ENCODE results near the gene EMID1.

EMID1 gene

DNA sequence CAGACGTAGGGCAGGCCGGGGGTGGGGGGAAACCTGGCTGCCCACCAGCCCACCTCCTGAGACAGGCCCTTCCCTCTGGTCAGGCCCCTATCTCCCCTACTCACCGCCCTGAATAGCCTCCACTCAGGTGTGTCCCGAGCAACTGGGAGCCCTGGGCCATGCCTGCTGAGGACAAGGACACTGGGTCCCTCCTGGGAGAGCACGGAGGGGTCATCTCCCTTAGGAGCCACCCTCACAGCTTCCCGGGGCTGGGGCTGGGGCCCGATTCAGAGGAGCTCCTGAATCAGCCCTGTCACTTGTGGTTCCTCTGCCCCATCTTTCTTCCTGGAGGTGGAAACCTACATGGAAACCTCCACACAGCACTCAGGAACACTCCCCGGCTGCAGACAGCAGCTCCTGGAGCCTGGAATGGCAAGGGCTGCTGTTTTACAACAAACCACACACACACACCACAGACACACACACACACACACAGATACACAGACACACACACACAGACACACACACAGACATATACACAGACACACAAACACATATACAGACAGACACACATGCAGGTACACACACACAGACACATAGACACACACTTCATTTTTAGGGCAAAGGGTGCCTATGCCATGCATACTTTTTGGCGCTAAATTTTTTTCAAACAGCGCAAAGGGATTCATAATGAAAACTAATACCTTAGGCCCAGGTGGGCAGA lies 9.6 kb upstream of the EMID1 start:
- Histone ChIP-seq H3K9ac (ENCODE audit: low read length) (no peak overlapping the region), H3K9me3 (ENCODE audit: control insufficient read depth, low read length) (no peaks in the 10 kb centered on the region), H3K4me3 (ENCODE audit: low read length) (no peak overlapping the region), H3K4me1 (ENCODE audit: control insufficient read depth, insufficient read depth, low read length) (no peaks in the 10 kb centered on the region), H3K36me3 (ENCODE audit: control insufficient read depth, insufficient read depth, low read length, severe bottlenecking) (no peaks in the 10 kb centered on the region), H3K27me3 (replicated peaks; ENCODE audit: control insufficient read depth, insufficient read depth, low read length) (peaks cover 18% of the 10 kb centered on the region)
- DNase-seq (ENCODE audit: low read depth): no peak

DNA sequence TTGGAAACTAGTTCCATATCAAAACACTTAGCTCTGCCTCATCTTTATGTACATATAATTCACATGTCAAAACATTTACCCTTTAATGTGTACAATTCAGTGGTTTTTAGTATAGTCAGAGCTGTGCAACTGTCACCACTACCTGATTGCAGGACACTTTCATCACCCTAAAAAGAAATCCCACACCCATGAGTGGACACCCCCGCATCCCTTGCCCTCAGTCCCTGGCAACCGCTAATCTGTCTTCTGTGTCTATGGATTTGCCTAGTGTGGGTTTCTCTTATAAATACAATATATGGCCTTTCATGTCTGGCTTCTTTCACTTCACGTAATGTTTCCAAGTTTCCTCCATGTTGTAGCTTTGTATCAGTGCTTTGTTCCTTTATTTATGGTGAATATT lies 8.6 kb upstream of the EMID1 start:
- H3K9me3 ChIP-seq (ENCODE audit: control insufficient read depth, low read length): no peaks in the 10 kb centered on the region
- no peak overlapping the region for H3K9ac ChIP-seq (ENCODE audit: low read length)
- H3K4me3 ChIP-seq (ENCODE audit: low read length): no peak overlapping the region
- peaks cover 17% of the 10 kb centered on the region for H3K27me3 ChIP-seq (replicated peaks; ENCODE audit: control insufficient read depth, insufficient read depth, low read length)
- DNase-seq (ENCODE audit: low read depth): no peak
- no peaks in the 10 kb centered on the region for H3K36me3 ChIP-seq (ENCODE audit: control insufficient read depth, insufficient read depth, low read length, severe bottlenecking)
- H3K4me1 ChIP-seq (ENCODE audit: control insufficient read depth, insufficient read depth, low read length): no peaks in the 10 kb centered on the region

DNA sequence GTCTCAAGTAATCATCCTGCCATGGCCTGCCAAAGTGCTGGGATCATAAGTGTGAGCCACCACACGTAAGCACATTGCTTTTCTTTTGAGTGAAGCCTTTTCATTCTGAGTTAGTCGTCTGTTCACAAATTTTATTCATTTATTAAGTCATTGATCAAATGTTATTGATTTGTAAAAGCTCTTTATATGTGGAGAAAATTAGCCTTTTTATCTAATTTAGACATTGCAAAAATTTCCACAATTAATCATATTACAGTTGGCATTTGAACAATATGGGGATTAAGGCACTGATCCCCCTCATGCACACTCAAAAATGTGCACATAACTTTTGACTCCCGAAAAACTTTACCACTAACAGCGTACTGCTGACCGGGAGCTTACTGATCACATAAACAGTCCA lies 7.5 kb upstream of the EMID1 start:
- no peaks in the 10 kb centered on the region for H3K9me3 ChIP-seq (ENCODE audit: control insufficient read depth, low read length)
- H3K9ac ChIP-seq (ENCODE audit: low read length): no peak overlapping the region
- H3K4me3 ChIP-seq (ENCODE audit: low read length): no peak overlapping the region
- DNase-seq (ENCODE audit: low read depth): no peak
- no peaks in the 10 kb centered on the region for H3K4me1 ChIP-seq (ENCODE audit: control insufficient read depth, insufficient read depth, low read length)
- H3K36me3 ChIP-seq (ENCODE audit: control insufficient read depth, insufficient read depth, low read length, severe bottlenecking): no peaks in the 10 kb centered on the region
- H3K27me3 ChIP-seq (replicated peaks; ENCODE audit: control insufficient read depth, insufficient read depth, low read length): peaks cover 21% of the 10 kb centered on the region

DNA sequence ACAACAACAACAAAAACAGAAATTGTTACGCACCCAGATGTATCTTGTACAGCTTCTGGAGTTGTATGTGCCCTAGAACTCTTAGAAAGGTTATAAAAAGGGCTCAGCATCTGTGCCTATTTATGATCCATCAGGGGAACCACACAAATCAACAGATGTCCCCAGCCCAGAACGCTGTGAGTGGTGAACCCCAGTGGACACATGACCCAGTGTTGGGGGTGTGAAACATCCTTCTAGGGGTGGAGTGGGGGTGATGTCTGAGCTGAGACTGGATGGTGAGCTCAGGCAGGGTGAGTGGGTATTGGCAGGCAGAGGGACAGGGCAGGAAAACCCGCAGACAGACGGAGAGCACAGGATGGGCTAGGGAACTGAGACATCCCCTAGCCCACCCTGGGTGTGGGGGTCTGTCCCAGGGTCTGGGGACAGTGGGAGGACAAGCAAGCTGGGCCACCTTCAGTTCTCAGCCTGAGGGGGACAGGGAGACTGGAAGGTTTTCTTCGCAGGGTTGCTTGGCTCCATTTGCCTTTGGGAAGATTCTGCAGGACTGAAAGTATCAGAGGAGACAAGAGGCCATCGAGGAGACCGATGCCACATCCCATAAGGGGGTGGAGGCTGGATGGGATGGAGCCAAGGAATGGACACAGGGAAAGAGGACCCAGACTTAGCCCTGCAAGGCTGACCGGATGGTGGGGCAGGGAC lies 5.8 kb upstream of the EMID1 start:
- H3K9me3 ChIP-seq (ENCODE audit: control insufficient read depth, low read length): no peaks in the 10 kb centered on the region
- no peaks in the 10 kb centered on the region for H3K36me3 ChIP-seq (ENCODE audit: control insufficient read depth, insufficient read depth, low read length, severe bottlenecking)
- no peak overlapping the region for H3K9ac ChIP-seq (ENCODE audit: low read length)
- no peak overlapping the region for H3K4me3 ChIP-seq (ENCODE audit: low read length)
- H3K27me3 ChIP-seq (replicated peaks; ENCODE audit: control insufficient read depth, insufficient read depth, low read length): peaks cover 29% of the 10 kb centered on the region
- no peak for DNase-seq (ENCODE audit: low read depth)
- no peaks in the 10 kb centered on the region for H3K4me1 ChIP-seq (ENCODE audit: control insufficient read depth, insufficient read depth, low read length)

DNA sequence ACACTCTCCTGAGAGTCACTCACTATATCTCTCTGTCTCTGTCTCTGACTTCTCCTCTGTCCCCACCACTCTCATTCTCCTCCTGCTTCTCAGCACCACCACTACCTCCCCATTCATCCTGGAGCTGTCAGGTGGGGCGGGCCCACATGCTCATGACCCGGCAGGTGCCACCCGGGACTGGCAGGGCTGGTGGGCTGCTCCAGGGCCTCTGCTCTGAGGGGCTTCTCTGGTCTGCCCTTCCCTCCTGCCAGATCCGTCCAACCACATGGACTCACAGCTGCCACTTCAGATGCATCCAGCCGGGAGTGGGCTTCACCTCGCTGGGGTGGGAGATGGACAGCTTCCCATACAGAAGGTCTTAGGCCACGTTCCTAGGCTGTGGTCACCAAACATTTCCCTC lies 4.8 kb upstream of the EMID1 start:
- Histone ChIP-seq H3K27me3 (replicated peaks; ENCODE audit: control insufficient read depth, insufficient read depth, low read length) (peaks cover 27% of the 10 kb centered on the region), H3K4me3 (ENCODE audit: low read length) (no peak overlapping the region), H3K9me3 (ENCODE audit: control insufficient read depth, low read length) (no peaks in the 10 kb centered on the region), H3K36me3 (ENCODE audit: control insufficient read depth, insufficient read depth, low read length, severe bottlenecking) (no peaks in the 10 kb centered on the region), H3K4me1 (ENCODE audit: control insufficient read depth, insufficient read depth, low read length) (no peaks in the 10 kb centered on the region), H3K9ac (ENCODE audit: low read length) (no peak overlapping the region)
- no peak for DNase-seq (ENCODE audit: low read depth)

DNA sequence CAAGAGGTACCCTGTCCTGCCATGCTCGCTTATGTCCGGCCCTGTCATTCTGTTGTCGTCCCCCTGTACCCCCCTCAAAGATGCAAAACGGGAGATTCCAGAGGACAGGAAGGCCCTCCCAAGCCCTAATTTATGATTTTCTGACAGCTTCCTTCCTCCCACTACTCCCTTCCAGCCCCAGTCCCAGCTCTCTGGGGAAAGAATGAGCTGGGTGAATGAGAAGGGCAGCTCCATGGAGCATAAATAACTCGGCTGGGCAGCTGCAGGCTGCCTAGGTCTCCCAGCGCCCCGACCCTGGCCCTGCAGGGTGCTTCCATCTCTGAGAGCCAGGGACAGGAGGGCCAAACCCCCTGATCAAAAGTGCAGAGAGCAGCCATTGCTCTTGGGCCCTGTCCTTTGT lies 3.9 kb upstream of the EMID1 start:
- Histone ChIP-seq H3K4me1 (ENCODE audit: control insufficient read depth, insufficient read depth, low read length) (no peaks in the 10 kb centered on the region), H3K4me3 (ENCODE audit: low read length) (no peak overlapping the region), H3K9me3 (ENCODE audit: control insufficient read depth, low read length) (no peaks in the 10 kb centered on the region), H3K27me3 (replicated peaks; ENCODE audit: control insufficient read depth, insufficient read depth, low read length) (peaks cover 36% of the 10 kb centered on the region), H3K36me3 (ENCODE audit: control insufficient read depth, insufficient read depth, low read length, severe bottlenecking) (no peaks in the 10 kb centered on the region), H3K9ac (ENCODE audit: low read length) (no peak overlapping the region)
- DNase-seq (ENCODE audit: low read depth): no peak

DNA sequence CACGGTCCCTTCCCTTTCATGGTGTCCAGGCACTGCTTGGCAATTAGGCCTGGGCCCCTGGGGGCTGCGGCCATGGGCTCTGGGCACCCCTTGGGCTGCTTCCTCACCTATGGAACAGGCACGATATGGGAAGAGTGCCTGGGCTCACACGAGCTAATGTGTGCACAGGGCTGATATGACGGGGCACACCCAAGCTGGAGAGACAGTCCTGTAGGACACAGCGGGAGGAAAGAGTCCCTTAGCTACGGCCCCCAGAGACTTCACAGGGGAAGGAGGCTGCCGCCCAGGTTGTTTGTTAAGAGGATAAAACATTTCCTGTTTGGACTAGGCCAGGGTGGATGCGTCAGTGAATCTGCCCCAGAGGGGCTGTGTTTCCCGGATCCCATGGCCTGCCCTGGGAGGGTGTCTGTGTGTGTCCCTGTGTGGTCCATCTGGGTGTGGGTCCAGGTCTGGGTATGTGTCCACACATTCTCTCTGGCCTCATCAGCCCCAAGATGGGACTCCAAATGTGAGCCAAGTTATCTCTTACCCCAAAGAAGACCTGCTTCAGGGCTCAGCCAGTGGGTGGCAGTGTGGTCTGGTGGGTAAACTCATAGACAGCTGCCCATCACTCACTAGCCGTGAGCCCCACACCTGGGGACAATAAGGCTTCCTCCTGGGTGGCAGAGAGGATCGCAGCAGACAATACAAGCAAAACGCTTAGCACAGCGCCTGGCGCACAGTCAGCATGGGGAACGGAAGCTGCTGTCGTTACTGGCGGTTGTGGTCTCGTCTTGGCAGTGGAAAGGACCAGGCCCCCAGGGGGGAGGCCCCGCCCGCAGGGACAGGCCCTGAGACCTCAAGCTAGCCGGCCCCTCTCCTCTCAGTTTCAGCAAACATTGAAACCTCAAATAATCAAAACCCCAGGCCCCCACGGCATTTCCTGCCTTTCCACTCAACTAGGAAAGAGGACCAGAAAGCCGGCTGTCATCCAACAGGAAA lies 3.2 kb upstream of the EMID1 start:
- Histone ChIP-seq H3K9ac (ENCODE audit: low read length) (no peak overlapping the region), H3K36me3 (ENCODE audit: control insufficient read depth, insufficient read depth, low read length, severe bottlenecking) (no peaks in the 10 kb centered on the region), H3K4me1 (ENCODE audit: control insufficient read depth, insufficient read depth, low read length) (no peaks in the 10 kb centered on the region), H3K4me3 (ENCODE audit: low read length) (no peak overlapping the region), H3K9me3 (ENCODE audit: control insufficient read depth, low read length) (no peaks in the 10 kb centered on the region), H3K27me3 (replicated peaks; ENCODE audit: control insufficient read depth, insufficient read depth, low read length) (peaks cover 39% of the 10 kb centered on the region)
- no peak for DNase-seq (ENCODE audit: low read depth)

DNA sequence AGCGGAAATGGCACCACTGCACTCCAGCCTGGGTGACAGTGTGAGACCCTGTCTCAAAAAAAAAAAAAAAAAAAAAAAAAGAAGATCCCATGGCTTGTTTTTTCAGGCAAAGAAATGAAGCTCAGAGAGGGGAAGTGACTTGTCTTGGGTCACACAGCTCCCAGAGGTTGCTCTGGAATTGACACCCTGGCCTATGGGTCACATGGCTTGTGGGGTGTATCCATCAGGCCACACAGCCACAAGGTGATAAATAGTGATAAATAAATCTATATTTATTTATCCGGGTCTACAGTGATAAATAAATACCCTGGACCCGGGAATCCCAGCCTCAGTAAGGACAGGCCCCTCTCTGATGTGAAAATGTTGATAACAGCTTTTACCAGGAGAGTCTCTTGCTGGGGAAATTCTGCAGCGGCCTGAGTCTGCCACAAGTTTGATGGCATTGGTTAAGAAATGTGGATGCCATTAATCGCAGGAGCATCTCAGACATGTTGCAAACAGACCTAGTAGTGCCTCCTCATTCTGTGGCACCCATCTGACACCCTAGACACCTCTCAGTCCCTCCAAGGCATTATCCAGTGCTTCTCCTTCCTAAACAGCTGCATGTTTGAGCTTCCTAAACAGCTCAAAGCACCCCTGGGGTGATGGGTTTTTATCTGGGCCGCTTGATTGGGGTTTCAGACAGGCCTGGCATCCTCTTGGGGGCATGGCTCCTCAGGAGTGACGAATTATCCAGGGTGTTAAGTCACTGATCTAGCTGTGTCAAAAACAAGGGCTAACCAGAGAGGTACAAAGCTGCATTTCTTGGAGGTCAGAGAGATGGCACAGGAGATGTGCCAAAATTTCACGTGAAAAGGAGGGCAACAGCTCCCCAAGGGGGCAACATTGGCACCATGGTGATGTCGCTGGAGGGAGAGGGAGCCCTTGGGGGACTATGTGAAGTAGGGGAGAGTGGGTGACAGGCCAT lies 1.9 kb upstream of the EMID1 start:
- no peak overlapping the region for H3K9ac ChIP-seq (ENCODE audit: low read length)
- no peaks in the 10 kb centered on the region for H3K4me1 ChIP-seq (ENCODE audit: control insufficient read depth, insufficient read depth, low read length)
- peaks cover 39% of the 10 kb centered on the region for H3K27me3 ChIP-seq (replicated peaks; ENCODE audit: control insufficient read depth, insufficient read depth, low read length)
- no peak for DNase-seq (ENCODE audit: low read depth)
- no peak overlapping the region for H3K4me3 ChIP-seq (ENCODE audit: low read length)
- H3K9me3 ChIP-seq (ENCODE audit: control insufficient read depth, low read length): no peaks in the 10 kb centered on the region
- H3K36me3 ChIP-seq (ENCODE audit: control insufficient read depth, insufficient read depth, low read length, severe bottlenecking): no peaks in the 10 kb centered on the region

DNA sequence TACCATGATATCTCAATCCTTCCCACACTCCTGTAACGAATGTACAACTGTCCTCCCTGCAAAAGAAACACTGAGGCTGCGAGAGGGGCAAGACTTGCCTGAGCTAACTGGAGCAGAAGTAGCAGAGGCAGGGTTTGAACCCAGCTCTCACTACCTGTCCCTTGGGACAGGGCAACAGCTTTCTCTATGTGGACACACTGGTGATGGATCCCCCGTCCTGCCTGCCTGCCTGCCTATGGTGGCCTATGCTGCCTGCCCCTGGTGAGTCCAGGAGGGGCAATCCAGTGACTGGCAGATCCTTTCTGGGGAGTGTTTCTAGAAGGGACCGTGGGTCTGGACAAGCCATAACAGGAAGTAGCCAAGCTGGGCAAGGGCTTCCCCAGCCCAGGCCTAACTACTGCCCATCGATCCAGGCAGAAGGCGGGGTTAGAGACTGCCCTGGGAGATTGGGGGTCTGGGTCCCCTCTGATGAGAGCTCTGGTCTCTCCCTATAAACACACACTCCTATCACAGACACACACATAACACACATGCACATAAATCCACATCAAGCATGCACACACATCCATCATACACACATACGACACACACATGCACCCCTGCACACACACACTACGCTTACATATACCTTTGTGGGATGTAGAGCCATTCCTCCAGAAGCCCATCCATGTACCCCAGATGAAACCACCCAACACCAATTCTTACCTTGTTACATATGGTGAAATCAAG lies 1.1 kb upstream of the EMID1 start:
- no peak overlapping the region for H3K9ac ChIP-seq (ENCODE audit: low read length)
- H3K9me3 ChIP-seq (ENCODE audit: control insufficient read depth, low read length): no peaks in the 10 kb centered on the region
- no peaks in the 10 kb centered on the region for H3K36me3 ChIP-seq (ENCODE audit: control insufficient read depth, insufficient read depth, low read length, severe bottlenecking)
- peaks cover 42% of the 10 kb centered on the region for H3K27me3 ChIP-seq (replicated peaks; ENCODE audit: control insufficient read depth, insufficient read depth, low read length)
- H3K4me3 ChIP-seq (ENCODE audit: low read length): no peak overlapping the region
- DNase-seq (ENCODE audit: low read depth): no peak
- no peaks in the 10 kb centered on the region for H3K4me1 ChIP-seq (ENCODE audit: control insufficient read depth, insufficient read depth, low read length)

DNA sequence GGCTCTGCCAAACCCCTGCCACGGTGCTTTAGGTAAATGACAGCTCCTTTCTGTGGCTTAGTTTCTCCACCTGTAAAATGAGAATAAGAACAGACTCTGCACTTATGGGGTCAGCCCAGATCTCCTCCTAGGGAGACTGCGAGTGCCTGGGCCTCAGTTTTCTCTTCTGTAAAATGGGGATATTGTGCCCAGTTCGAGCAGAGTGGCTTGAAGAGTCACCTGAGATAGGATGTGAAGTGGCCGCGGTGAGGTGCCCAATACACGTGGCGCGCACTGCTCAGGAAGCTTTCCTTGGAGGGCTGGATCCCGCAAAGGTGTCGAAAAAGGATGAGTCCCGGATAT lies 473 bp upstream of the EMID1 start:
- H3K36me3 ChIP-seq (ENCODE audit: control insufficient read depth, insufficient read depth, low read length, severe bottlenecking): no peaks in the 10 kb centered on the region
- no peak overlapping the region for H3K9ac ChIP-seq (ENCODE audit: low read length)
- peaks cover 45% of the 10 kb centered on the region for H3K27me3 ChIP-seq (replicated peaks; ENCODE audit: control insufficient read depth, insufficient read depth, low read length)
- DNase-seq (ENCODE audit: low read depth): no peak
- H3K9me3 ChIP-seq (ENCODE audit: control insufficient read depth, low read length): no peaks in the 10 kb centered on the region
- no peaks in the 10 kb centered on the region for H3K4me1 ChIP-seq (ENCODE audit: control insufficient read depth, insufficient read depth, low read length)
- no peak overlapping the region for H3K4me3 ChIP-seq (ENCODE audit: low read length)
